Right lung (tissue), 5 donors: ENCODE measurements around the gene NEURL1B. TPM values are rescaled to one million over a fixed set of nuclear protein-coding genes. Genes with fewer than 3 reads are reported as not detected.

Experiments used
- DNase-seq, 2 donors: peaks; one replicate each; pipeline ENCODE4 v3.0.0-alpha.2; 2013
- polyA plus RNA-seq, 5 donors: library from polyadenylated mRNA; unstranded; fragments of 120-200 nt; gene quantifications; one replicate each; pipeline versions ENCODE4 v1.2.1 to v1.2.3, GENCODE V29; 2013; ENCODE audit warnings: inconsistent platforms in 1 of 5, low replicate concordance in 1 of 5; ENCODE audit not compliant: insufficient read length in 5 of 5, insufficient read depth in 1 of 5

Gene NEURL1B
- polyA plus RNA-seq, 5 donors, result 22.2 to 32.4 (median 28.7) TPM

DNA sequence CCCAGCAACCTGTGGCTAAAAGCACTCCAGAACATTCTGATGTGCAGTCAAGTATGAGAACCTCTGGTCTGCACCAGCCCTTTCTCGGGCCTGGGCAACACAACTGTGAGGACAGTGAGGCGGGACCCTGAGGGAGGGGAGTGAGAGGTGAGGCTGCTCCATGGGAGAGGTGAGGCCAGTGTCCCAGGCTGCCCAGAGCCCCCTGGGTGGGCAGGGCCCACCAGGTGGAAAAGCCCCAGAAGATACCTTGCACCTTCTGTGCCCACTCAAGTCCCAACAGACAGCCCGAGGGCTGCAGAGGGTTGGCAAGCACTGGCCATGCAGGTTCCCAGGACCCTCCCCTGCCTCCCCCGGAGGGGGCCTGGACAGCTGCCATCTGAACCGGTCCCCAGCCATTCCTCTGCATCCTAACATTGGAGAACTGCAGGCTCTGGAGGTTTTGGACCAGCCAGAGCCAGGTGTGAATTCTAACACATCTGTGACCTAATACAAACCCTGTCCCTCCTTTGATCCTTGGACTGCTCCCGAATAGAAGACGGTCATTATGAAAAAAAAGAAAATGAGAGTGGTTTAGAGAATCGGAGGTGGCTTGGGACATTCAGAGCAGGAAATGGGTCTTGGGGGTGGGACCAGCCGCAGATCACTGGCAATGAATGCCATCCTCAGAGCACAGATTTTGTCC is 72.9 kb downstream of the NEURL1B start:
- no peak for DNase-seq

DNA sequence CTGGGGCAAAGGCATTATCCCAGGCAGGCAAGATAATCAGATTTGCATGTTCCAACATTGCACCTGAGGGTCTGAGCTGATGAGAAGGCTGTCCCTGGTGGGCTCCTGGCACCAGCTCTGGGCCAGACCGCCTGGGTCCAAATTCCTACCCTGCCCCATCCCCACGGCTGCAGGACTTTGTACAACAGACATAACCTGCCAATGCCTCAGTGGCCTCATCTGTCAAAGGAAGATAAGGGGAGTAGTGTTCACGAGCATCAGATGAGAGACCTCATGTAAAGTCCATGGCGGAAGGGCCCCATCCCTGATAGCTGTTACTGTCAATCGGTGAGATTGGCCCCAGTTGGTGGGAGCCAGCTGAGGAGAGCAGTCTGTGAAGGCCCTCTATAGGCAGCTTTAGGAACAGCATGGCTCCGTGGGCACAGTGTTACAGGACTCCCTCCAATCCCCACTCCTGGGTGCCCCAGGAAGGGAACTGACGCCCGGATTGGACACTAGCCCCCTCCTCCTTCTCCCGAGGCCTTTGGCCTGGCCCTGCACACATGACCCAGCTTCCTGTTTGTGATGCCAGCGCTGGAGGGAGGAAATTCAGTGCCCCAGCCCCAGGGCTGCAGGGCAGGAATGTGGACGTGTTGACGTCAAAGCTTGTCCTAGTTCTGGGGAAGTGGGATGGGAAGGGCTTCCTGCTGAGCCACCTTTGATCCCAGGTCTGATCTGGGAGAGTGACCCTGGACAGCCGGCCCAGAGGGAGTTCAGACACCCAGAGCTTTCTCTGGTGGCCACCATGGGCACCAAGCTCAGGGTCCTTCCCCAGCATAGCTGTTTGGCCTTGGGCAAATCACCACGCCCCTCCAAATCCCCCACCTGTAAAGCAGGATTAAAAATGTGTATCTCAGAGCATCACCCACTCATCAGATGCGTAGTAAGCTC is 73.7 kb downstream of the NEURL1B start:
- peak in 1 of 2 donors; percentile 48 for DNase-seq

DNA sequence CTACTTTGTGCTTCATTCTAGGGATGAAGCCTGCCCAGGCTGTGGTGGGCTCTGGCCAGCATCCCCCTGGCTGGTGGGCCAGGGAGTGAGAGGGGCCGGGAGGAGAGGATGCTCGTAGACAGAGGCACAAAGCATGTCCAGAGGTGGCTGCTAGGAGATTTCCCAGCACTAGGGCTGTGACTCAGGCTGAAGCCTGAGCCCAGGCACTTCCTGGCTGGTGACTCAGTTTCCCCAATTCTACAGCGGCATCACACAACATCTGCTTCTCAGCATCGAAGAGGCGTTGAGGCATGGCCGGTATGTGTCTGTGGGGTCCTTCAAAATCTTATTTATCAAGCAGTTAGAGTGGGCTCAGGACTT is 74.3 kb downstream of the NEURL1B start:
- no peak for DNase-seq

DNA sequence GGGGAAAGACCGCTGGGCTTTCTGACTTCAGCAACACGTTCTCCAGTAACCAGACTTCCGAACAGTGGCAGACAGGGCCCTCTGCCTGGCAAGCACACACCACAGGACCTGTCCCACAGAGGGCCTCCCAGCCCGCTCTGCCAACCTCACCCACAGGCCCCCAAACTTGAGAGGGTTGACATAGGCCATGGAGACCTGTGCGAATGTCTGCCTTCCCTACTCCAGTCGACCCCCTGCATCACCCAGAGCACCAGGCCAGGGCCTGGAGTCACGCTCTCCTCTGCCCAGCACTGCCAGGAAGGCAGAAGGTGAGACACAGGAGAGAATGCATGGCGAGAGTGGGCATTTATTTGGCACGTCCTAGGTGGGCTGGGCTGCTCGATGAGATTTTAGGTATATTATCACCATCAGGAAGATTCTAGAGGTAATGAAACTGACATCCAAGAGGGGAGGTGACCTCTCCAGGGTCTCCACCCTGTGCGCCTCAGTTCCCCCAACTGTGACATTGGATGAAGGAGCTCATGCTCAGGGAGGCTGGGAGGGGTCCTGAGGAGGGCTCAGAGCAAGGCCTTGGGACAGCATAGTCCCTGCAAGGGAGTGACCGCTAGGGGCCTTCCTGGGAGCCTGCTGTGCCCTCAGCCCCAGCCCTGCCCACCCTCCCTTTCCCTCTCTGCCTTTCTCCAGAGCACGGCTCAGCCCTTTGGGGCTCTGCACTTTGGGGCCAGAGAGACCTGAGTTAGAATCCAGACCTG is 75.0 kb downstream of the NEURL1B start:
- DNase-seq, result no peak

DNA sequence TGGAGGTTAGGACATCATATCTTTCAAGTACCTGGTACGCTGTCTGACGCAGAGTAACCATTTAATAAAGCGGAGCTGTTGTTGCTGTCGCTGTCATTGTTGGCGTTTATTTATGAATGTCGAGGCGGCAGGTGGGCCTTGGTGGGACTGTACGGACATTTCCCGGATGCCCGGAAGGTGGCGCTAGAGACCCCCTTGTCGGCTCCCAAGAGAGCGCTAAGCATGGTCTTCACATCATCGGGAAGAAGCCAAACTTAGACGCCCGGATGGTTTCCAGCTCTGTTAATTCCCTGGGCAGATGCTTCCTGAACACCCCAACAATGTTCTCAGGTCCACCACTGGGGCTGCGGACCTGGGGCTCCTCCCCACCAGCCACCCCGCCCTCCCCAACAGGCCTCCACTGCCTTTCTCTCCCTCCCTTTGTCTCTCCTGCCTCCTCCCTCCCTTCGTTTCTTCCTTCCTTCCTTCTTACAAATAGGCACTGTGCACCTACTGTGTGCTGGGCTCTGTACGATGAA is 75.8 kb downstream of the NEURL1B start:
- DNase-seq, result peak in 1 of 2 donors; percentile 84

DNA sequence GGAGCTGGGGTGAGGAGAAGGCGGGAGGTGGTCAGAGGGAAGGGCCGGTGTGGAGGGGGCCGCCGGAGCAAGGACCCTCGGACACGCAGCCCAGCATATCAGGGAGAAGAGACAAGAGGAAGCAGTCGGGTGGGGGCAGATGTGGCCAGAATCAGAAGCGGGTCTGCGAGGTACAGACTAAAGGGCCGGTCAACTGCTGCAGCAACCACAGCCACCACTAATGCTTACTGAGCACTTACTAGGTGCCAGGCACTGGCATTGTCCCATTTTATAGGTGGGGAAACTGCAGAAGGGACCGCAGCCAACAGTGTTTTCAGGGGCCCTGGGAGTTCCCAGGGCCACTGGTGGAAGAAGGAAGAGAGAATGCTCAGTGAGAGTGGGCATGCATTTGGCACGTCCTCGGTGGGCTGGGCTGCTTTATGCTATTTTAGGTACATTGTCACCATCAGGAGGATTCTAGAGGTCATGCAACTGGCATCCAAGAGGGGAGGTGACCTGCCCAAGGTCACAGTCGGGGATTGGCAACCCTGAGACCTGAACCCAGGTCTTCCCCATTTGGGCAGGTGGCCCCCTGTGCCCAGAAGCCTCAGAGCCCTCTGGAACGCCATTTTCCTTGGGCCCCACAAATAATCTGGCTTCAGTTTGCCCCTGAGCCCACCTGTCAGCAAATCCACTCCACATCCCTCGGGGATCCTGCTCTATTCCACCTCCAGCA is 76.6 kb downstream of the NEURL1B start:
- no peak for DNase-seq

DNA sequence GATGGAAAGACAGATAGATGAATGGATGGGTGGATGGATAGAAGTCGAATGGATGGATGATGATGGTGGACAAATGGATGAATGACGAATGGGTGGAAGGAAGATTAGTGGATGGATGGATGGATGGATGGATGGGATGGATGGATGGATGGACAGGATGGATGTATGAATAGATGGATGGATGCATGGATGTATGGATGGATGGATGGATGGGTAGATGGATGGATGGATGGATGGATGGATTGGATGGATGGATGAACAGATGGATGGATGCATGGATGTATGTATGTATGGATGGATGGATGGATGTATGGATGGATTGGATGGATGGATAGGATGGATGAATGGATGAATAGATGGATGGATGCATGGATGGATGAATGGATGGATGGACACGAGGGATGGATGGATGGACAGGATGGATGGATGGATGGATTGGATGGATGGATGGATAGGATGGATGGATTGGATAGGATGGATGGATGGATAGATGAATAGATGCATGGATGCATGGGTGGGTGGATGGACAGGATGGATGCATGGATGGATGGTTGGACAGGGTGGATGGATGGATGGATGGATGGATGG is 77.6 kb downstream of the NEURL1B start:
- DNase-seq, result no peak

DNA sequence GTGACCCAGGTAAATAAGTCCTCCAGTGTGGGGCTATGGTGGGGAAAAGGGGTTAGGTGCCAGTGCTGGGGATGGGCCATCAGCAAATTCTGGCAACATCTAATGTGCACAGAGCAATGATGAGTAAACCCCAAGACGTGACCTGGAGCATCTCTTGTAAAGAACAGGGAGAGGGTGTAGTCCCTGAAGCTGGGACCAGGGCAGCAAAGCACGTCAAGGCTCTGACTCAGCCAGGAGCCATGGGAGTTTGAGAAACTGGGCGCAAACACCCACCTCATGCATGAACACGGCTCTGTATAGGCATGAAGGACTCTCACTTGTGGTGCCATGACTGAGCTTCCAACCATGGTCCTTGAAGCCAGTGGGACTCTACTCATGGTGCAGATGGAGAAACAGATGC is 78.1 kb downstream of the NEURL1B start:
- no peak for DNase-seq

DNA sequence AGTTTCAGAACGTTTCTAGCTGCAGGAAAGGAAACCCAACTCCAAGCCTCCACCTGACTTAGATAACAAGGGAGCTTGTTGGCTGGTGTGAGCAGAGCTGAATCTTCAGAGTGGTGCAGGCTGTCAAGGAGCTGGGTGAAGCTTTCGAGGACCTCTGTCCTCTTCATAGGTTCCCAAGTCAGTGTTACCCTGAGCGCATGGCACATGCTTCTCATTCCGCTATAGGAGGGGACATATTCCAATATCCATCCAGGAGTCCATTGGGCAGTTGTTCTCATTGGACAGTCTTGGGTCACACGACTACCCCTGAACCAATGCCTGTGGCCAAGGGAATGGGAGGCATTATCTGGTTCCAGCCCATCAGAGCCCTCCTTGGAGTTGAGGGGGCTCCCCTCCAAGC is 79.6 kb downstream of the NEURL1B start:
- no peak for DNase-seq

DNA sequence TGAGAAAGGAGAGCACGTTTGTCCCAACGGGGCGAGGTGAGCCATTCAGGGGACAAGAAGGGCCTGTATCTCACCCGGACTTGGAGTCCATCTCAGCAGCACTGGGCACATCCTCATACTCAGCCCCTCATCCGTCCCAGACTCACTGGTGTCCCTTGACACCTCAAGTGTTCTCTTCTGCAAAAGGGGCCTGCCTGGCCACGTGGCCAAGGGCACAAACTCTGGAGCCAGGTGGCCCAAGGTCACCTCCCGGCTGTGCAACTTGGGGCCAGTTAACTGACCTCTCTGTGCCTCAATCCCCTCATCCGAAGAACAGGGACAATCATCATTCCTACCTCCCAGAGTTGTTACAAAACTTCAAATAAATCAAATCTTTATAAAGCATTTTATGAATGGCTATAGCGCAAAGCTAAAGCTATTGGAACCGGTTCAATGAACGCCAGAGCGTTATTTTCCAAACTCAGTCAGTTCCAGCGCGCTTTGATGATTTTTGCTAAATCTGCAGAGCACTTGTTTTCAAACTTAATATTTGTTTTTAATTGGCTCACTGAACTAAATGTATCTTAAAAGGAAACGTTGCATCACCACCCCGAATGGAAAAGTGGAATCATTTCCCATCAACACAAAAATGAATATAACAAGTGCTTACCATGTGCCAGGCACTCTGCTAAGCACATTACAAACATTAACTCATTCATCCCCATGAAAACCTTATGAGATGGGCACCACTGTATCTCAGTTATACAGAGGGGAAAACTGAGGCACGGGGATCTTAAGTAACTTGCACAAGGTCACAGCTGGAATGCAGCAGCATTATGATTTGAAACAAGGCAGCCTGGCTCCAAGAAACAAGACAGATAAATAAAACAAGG is 80.6 kb downstream of the NEURL1B start:
- peak in 1 of 2 donors; percentile 84 for DNase-seq

DNA sequence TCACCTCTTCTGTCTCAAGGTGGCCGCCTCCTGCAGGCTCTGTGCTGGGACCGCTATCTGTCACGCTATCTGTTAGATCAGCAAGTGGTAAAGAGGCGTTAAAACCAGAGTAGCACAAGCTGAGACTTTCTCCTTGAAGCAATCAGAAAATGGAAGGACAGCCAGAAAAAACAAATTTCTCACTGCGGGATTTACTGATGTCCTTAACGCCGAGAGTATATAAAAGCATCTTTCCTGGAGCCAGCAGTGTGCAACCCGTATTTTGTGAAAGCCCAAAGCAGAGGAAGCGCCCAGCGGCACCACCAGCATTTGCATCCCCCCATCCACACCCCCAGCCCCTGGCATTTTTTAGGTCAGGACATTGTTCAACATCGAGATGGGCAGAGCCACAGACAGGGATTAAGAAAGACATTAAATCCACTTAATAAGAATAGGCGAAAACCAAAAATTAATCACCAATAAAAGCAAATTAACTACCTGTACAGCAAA is 81.3 kb downstream of the NEURL1B start:
- no peak for DNase-seq

DNA sequence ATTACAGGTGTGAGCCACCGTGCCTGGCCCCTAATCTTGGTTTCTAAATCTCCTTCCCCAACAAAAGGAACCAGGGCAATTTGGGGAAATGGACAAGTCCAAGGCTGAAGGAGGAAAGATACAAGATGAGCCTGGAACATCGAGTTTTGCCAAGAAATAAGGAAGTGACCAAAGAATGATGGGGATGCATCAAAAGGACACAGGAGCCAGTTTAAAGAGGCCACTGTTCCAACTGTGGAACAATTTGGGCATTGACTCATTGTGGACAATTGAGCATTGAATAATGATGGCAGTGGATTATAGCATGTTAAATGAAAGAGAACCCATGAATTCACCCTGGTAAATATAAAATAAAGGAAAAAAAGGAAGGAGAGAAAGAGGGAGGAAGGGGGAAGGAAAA is 82.4 kb downstream of the NEURL1B start:
- no peak for DNase-seq

DNA sequence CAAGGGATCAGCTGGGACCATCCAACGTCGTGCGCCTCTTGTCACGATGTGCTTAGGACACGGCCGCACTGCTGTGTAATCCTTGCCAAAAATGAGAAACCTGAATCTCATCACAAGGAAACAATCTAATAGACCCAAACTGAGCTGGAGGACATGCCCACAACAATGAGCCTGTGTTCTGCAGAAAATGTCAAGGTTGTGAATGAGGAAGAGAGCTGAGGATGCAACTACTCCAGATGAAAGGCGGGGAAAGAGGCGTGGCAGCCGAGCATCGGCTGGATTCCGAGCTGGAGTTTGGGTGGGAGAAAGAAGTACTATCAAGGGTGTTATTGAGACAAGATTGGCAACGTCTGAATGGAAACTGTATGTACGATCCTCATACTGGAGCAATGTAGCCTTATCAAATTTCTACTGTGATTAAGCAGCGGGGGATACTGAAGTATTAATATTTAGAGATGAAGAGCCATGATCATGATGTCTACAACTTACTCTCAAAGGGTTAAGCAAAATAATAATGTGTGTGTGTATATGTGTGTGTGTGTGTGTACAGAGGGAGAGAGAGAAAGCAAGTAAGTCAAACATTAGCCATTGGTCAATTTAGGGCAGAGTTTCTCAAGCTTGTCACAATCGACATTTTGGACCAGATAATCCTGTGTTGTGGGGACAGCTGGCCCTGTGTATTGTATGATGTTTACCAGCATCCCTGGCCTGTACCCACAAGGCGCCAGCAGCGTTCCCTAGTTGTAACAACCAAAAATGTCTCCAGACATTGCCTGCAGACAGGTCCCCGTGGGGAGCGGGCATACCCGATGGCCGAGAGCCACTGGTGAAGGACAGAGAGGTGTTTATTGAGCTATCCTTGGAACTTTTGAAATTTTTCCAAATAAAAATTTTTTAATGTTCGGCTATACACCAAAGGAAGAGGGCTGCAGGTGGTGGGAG is 83.5 kb downstream of the NEURL1B start:
- DNase-seq, result no peak

DNA sequence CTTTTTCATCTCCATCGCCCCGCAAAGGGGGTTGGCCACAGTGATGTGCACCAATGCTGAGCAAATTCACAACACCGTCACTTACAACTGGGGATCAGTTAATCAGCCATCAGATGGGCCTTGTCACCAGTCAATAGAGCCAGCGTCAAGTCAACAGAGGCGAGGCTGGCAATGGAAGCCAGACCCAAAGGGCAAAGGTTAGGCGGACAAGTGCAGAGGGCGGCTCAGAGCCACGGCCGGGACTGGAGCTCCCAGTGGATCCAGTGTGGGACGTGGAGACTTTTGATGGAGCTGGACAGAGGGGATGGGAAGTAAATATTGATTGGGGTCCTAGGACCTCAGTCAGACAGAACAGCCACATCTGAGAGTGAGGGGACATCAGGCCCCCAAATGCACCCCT is 84.2 kb downstream of the NEURL1B start:
- no peak for DNase-seq

DNA sequence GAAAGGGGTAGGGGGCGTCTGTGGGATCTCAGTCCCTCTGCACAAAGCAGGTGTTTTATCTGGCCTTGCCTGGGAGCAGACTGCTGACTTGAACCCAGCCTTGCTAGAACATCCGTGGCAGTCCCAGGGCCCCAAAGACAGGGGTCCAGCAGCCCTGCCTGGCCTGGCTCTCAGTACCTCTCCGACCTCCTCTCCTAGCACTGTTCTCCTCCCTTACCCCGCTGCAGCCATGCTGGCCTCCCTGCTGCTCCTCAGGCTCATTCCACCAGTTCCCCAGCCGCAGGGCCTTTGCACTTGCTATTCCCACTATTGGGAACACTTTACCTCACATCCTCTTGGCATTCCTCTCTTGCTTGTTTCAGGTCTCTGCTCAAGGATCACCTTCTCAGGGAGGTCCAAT is 84.7 kb downstream of the NEURL1B start:
- no peak for DNase-seq

DNA sequence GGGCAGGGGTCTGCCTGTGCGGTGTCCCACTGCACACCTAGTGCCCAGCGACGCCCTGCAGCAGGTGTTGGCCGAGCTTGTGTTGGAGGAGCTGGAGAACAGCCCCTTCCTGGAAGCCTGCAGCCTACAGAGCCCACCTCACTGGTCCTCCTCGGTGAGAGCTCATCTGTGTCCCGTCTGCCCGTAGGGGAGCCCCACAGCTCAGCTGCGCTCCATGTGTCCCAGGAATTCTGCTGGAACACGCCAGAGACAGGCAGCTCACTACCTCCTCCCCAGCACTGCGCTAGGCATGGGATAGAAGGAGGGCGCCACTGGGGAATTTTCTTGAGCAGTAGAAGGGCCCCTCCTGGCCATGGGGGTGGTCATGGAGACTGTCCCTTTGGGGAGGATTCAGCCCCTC is 85.9 kb downstream of the NEURL1B start:
- no peak for DNase-seq

DNA sequence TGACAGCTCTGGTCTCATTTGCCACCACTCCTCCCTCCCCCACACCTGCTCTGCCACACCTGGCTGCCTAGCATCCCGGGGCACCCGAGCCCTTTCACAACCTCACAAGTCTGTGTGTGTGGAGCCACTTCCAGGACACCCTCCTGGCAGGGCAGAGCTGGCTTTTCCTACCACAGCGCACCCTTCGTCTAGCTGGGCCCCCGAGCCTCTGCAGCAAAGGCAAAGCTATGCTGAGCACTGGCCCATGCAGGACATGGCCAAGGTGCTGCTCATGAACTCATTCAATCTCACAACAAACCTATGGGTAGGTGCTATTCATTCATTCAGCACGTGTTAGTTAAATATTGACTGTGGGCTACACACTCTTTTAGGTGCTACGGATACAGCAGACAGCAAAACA is 86.5 kb downstream of the NEURL1B start:
- DNase-seq, result no peak

DNA sequence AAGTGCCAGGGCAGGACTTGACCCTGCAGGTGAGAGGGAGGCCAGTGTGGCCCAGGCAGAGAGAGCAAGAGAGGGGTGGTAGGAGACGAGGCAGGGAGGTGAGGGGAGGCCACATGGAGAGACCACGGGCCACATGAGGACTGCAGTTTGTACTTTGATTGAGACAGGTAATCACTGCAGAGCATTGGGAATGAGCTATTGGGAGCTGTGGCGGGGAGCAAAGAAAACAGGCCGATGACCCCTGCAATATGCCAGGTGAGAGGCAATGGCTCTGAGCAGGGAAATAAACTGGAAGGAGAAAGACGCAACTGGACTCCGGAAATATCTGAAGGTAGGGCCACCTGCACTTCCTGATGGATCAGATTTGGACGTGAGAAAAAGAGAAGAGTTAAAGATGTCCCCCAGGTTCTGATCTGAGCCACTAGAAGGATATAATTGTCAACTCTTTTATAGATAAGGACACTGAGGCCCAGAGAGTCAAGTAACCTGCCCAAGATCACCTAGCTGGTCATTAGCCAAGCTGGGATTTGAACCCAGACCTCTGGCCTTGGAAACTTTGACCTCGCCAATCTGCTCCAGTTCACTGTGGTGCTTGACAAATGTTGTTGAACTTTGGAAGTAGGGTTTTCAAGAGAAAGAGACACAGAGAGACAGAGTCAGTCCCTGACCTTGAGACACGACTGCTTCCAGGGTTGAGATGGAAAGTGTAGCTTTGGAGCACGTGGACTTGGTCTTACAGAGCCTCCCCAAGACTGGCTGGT is 87.6 kb downstream of the NEURL1B start:
- no peak for DNase-seq
